Urothelium cell line (cell line): ENCODE measurements around the gene ZFPM1.
"Not testable (repeated sequence)": the region's sequence is repeated elsewhere in the genome, so short reads cannot be mapped to it uniquely, and the experiment has no call there.

Source experiments
- DNase-seq: peaks from one replicate; pipeline ENCODE4 v3.0.0; 2011; ENCODE audit warnings: low spot score, mixed read lengths
- FAIRE-seq: peaks from 2 replicates; lab custom pipeline; 2011; peaks lifted over from hg19 to GRCh38; lab: Jason Lieb, UNC

The ZFPM1 gene

DNA sequence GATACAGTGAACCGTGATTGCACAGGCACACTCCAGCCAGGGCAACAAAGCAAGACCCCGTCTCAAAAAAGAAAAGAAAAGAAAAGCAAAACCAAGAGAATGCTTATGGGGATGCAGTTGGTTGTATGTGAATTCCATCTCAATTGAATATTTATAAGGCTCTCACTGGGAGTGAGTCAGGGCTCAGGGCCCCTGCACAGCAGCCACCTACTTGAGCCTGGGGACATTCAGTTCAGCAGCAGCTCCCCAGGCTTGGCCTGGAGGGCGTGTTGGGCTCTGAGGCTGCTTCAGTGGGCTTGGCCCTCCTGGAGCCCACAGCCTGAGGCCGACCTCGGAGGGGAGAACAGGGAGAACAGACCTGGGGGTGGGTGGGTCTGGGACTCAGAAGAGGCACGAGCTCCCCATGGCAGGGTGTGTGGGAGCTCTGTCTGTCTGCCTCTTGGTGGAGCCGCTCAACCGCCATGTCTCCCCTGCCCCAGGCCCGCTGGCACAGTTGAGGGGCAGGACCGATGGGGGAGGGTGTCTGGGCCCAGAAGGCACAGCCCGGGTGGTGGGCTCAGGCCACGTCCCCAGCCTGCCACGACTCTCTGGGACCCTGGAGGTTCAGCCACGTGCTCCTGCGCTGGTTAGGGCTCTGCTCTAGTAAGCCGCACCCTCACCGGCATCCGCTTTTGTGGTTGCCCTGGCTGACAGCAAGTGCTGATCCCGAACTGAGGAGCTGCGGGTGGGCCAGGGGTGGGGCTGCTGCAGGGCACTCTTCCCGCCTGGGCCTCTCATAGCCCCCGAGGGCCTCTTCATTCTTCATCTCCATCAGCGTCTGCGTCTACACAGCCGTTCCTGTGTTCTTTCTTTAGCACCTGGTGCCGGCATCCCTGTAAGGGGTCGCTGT, 24.8 kb downstream of the ZFPM1 start:
- DNase-seq (no peak), FAIRE-seq (no peak)

DNA sequence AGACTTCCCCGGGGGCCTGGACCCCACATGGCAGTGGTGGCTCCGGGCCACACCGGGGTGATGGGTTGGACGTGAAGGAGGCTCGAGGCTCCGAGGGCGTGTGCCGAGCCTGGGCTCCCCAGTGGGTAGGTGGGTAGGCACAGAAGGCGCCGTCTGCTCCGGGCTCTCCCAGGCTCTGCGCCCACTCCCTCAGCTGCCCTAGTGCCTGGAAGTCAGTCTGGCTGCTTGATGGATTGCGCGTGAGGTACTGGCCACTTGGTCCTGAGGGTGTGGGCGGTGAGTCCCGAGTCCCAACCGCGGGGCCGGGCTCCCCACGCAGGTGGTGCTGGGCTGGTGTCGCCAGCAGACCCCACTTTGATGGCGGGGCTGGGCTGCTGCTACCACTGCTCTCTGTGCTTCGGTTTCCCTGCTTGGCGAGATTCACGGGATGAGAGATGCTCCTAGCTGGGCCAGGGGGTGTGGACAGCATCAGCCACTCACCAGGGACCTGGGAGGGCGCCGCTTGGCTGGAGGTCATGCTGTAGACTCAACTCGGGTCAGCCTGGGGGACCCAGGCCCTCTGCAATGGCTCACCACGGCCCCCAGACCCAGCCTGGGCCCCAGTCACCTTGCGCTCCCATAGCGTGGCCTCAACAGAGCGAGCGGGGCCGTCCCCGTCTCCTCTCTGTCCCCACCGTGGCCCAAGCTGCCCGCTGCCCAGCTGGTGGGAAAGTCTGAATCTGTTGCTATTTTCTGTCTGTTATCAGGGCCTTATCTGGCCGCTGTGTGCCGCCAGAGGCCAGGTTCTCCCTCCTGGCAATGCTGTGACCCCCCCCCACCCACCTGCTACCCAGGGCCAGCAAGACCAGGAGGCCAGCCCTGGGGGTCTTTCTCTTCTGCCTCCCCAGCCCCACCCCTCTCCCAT, 26.1 kb downstream of the ZFPM1 start:
- no peak for FAIRE-seq
- no peak for DNase-seq

DNA sequence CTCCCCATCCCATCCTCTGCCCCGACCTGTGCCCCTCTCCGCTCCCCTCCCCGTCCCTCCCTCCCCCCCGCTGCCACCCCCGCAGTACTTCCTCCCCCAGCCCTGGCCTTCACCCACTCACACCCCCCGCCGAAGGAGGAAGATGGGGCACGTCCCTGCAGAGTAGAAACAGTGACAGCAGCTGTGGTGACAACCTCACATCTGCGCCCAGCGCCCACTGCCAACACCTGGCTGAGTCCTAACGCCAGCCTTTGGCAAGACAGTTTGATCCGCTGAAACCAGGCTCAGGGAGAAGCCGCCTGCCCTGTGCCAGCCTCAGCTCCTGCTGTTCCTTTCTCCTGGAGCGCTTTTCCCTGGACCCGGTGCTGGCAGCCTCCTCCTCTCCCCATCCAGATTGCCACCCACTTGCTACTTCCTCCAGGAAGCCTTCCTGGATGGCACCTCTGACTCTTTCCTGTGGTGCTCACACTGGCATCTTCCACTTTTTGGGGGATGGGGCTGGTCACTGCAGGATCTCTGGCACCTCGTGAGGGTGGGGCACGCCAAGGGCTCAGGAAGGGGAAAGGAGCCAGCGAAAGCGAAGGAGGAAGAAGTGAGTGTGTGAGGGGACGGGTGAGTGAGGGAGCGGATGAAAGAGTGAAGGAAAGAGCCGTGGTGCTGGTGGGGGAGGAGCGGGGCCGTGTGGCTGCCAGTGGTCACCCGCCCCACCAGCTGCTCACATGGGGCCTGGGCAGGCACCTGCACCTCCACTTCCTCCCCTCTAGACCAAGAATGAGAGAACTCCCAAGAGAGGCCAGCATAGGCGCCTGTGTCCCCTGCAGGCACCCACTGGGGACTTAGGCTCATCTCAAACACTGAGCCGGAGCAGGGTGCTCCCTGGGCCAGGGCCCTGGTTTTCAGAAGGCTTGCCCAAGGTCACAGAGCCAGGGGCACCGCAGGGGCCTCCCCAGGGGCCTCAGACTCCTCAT, 27.0 kb downstream of the ZFPM1 start:
- no peak for DNase-seq
- FAIRE-seq: no peak

DNA sequence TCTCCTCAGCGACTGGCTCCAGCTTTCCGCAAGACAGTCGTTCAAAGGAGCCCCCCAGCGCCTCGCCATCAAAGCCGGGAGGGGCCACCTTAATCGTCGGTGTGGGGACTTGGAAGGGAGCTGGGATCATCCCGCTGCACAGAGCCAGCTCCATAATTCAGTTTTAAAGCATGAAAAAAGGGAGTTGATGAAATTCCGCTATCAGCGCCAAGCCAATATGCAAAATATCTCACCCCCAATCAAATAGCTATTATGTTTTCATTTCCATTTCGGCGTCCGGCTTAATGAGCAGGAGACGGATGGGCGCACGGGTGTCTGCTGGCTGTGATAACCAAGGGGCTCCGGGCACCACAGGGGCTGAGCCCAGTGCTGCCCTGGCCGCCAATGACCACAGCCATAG, 27.7 kb downstream of the ZFPM1 start:
- DNase-seq: no peak

DNA sequence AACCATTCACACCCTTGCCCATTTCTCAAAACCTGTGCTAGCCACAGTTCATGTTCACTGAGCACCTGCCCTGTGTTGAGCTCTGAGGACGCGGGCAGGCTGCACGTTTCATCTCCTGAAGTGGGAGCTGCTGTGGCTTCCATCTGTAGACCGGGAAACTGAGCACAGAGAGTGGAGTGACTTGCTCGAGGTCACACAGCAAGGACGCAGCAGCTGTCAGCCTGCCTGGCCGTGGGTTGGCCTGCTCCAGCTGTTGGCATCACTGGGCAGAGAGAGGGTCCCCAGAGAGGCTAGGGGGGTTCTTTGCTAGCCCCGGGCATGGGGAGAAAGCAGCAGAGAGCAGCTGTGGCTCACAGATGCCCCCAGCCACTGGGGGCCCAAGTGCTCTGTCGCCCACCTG, 28.8 kb downstream of the ZFPM1 start:
- DNase-seq (no peak), FAIRE-seq (no peak)

More for the DNA sequence above, 27.7 kb downstream of the ZFPM1 start:
- FAIRE-seq: no peak

DNA sequence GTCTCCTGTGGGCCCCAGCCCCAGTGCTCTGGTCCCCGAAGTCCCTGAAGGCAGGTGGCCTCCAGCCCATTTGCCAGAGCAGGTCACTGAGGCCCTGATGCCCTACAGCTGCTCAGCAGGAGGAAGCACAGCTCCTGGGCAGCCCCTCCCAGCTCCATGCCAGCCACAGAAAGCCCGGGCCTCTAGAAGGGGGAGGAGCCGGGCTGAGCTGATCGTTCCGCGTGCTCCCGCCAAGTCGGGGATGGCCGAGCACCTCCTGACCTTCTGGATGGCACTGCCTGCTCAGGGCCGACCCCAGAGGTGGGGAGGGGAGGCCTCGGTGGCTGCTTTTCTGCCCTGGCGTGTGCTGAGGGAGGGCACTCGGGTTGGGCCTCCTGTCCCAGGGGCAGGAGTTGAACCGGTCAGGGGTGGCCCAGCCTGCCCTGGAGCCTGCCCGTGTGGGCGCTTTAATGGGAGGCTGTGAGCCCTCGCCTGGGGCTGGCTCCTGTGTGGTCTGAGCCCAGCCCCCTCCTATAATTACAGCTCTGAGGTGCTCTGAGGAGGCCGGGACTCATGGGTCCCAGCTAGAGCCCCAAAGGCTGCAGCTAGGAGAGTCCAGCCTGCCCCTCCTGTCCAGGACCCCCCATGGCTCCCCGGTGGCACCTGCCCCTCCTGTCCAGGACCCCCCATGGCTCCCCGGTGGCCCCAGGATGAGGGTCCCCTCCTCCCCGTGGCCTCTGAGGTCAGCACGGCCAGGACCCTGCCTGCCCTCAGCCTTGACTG, 29.7 kb downstream of the ZFPM1 start:
- no peak for FAIRE-seq
- no peak for DNase-seq

DNA sequence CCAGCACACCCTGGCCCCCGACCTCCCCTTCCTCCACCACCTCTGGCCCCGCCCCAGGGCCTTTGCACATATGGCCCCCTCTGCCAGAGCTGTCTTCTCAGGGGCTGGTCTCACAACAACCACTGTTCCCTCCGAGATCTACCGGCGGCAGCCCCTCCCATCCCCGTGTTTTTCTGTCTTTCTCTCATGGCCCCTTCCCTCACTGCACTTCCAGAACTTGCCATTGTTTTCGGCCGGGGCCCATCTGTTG, 30.2 kb downstream of the ZFPM1 start:
- FAIRE-seq (no peak), DNase-seq (no peak)

DNA sequence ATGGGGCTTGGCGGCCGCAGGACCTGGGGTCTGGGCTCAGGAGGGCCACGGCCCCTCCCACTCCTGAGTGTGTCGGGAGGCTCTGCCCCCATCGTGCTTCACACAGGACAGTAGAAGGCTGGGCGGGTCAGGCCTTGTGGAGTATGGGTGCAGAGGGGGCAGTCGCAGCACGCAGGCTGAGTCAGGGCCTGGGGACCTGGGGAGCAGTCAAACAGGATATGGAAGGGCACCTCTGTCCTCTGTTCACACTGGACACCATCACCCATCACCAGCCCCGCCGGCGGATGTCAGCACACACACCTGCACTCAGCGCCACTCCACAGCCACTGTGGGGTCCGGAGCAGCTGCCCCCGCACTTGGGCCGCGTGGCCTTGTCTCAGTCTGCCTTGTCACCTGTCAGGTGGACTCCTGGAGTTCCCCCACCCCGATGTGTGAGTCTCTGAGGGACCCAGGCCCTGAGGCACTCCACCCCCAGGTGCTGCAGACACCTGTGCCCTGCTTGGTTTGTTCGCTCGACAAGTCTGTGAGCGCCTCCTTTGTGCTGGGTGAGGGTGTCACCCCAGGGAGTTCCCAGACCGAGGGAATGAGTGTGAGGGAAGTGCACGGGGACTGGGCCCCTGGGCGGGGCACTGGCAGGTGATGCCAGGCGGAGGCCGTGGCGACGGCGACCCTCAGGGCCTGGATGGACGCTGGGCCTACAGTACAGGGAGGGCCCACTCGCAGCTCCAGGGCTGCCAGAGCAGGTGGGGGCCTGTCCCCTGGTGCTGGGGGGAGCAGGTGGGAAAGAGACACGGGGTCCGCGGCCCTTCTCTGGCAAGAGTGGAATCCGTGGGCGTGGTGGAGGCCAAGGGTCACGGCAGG, 31.7 kb downstream of the ZFPM1 start:
- DNase-seq (no peak), FAIRE-seq (no peak)

DNA sequence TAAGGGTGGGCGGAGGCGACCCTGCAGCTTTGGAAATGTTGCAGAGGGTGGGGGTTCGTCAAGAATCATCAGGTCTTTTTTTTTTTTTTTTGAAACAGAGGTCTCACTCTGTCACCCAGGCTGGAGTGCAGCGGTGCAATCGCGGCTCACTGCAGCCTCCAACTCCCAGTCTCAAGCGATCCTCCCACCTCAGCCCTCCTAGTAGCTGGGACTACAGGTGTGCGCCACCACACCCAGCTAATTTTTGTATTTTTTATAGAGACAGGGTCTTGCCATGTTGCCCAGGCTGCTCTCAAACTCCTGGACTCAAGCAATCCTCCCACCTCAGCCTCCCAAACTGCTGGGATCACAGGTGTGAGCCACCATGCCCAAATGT, 32.3 kb downstream of the ZFPM1 start:
- not testable (repeated sequence) for FAIRE-seq, DNase-seq

DNA sequence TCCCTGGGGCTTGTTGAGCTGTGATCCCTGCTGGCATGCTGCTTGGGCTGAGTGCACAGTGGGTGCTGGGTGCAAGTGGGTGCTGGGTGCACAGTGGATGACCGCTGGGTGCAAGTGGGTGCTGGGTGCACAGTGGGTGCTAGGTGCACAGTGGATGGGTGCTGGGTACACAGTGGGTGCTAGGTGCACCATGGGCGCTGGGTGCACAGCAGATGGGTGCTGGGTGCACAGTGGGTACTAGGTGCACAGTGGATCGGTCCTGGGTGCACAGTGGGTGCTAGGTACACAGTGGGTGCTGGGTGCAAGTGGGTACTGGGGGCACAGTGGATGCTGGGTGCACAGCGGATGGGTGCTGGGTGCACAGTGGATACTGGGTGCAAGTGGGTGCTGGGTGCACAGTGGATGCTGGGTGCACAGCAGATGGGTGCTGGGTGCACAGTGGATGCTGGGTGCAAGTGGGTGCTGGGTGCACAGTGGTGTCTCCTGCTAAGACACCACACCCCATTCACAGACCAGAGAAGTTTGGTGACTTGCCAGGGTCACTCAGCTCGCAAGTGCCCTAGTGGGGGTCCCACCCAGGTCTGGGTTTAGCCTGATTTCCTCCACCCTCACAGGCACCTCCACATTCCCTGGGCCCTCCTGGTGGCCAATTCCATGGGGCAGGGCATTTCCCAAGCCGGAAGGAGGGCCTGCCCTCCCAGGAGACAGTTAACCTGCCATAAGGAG, 33.5 kb downstream of the ZFPM1 start:
- DNase-seq (no peak), FAIRE-seq (no peak)

DNA sequence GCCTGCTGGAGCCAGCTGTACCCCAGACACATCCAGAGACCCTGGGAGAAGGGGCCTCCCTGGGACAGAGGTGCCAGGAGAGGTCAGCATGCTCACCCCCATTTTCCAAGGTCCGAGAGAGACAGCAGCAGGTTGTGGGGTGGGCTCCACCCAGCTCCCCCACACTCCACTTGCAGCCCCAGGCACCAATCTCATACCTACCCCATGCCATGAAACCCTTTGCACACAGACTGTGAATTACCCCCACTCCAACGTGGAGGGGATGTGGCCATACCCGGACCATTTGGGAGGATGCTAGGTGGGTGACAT, 34.0 kb downstream of the ZFPM1 start:
- no peak for FAIRE-seq
- DNase-seq: no peak

DNA sequence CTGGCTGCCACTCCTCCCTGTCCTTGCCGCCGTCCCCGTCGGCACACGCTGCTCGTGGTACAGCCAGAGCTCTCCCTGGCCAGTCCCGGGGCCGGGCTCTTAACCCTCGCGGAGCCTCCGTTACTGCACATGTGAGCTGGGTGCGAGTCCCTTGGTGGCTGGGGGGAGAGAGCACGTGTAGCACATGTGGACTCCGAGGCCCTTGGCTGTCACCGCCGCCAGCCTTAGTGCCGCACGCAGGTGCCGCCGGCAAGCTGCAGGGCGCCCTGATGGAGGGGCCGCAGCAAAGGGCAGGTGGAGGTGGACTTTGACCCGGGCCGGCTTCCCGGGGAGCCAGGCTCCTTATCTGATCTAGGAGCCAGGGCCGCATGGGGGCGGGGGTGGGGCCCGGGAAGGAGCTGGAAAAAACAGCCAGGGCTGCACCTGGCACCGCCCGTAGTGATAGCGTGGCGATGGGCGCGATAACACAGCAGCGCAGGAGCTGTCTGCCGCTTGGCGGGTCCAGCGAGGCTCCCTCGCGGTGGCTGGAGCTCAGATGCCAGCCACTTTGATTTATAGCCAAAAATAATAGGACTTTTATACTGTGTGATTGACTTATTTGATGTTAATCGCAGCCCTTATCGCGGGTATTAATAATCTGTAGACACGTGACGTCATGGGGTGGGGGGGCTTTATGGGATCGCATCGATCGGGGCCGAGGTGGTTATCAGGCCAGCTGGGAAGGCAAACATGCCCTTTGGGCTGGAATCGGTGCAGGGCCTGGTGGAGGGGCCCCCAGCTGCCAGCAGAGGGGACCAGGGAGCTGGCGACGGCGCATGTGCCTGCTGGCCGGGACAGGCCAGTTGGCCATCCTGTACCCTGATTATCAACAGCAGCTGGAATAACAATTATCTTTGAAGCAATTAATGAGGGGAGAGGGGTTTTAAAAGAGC, 35.1 kb downstream of the ZFPM1 start:
- DNase-seq (no peak), FAIRE-seq (no peak)

DNA sequence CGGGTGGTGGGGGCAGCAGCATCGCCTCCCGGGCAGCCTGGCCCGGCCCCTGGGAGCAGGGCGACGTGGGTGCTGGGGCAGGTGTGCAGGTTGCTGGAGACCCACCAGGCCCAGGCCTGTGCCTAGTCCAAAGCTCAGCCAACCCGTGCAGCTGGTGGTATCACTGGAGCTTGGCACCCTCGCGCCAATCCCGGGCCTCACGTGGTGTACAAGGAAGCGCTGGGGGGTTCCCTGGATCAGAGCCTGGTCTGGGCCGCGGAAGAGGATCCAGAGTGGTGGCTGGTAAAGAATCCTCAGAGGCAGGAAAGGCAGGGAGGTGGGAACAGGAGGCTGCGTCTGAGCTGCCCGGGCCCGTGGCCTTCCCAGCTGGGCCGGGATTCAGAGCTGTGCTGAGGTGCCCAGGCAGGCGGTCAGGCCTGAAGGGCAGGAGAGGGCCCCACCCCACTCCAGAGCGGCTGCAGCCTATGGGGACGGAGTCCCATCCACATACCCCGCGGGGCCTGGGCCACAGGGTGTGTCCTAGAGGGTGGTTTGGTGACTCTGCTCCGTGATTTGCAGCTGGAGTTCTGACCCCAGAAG, 36.2 kb downstream of the ZFPM1 start:
- FAIRE-seq (no peak), DNase-seq (no peak)

DNA sequence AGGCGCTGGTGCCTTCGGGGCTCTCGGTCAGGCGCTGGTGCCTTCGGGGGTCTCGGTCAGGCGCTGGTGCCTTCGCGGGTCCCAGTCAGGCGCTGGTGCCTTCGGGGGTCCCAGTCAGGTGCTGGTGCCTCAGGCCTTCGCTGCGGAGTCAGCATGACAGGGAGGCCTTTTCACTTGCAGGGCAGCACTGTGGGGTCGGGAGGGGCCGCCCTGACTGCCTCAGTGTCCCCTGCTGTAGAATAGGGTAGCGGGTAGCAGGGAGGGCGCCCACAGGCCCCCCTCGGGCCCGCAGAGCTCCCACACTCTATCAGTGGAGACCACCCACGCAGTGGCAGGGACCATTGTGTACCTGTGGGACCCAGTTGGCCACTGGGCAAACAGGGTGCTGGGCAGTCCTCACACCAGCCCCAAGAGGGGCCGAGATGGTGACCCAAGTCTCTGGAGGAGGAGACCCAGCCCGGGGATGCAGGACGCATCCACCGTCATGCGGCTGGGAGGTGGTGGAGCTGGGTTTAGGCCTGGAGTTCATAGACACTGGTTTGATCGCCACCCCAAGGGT, 38.0 kb downstream of the ZFPM1 start:
- FAIRE-seq (no peak), DNase-seq (no peak)

DNA sequence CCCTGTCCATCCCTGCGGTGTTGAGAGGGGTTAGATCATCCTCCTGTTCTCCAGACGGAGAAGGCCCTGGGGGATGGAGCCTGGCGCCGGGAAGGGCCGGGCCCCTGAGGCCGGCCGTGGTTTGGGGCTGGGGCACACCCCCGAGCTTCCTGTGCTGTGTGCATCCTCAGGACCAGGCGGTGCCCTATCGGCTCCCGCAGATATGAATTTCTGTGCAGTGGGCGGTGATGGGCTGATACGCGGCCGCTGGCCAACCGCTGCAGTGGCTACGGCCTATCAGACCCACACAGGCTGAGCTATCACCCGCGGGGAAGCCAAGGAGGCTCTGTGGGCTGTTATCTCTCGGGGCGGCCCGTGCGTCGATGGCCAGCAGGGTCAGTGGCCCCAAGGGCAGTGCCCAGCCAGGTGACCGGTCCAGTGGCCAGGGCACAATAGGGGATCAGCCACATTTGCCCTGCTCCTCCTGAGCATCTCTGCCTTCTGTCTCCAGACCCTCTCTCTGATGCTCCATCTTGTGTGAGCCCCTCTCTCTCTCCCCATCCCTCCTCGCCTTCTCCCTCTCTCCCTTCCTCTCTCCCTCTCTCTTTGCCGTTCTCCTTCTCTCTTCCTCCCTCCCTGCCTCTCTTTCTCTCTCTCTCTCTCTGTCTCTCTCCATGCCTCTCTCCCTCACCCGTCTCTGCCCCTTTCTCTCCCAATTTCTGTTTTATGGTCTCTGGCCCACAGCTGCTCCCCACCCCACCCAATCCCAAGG, 38.7 kb downstream of the ZFPM1 start:
- no peak for FAIRE-seq
- DNase-seq: no peak

DNA sequence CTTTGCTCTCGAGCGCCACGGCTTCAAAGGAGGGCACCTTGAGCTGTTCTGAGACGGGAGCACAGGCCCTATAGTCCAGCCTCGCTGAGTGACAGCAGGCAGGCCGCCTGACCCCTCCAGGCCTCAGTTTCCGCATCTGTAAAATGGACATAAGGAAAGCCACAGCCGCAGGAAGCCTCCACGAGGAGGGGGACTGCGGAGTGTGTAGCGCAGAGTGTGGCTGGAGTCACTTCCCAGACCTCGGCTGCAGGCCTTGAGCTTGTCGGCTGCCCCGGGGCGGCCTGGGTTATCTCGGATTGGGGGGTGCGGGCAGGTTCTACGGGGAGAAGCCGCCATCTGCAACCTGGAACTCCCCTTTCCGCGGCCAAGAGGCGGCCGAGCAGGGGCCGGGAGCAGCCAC, 40.8 kb downstream of the ZFPM1 start:
- no peak for FAIRE-seq
- DNase-seq: no peak
